Gastrocnemius medialis (tissue), 4 donors: ENCODE results near the gene EIF2S3. TPM values are rescaled to one million over a fixed set of nuclear protein-coding genes. Genes with fewer than 3 reads are reported as not detected.

ENCODE experiments used
- ATAC-seq, 2 donors: fragments of 150-250 bp; one replicate each; pipeline ENCODE4 v1.9.1; 2016
- DNase-seq, 2 donors: peaks; one replicate each; pipeline ENCODE4 v3.0.0-alpha.2; 2019
- H3K27ac ChIP-seq, 4 donors: fragments of 200-600 bp; sonication (generic); 1 replicate in 1 of 4; 2 replicates in 3 of 4; pipeline ENCODE4 v1.5.1; 2016 to 2018; ENCODE audit warnings: mild to moderate bottlenecking in 2 of 4, moderate library complexity in 1 of 4
- H3K27me3 ChIP-seq, 3 donors: fragments of 200-600 bp; sonication (generic) in 2 of 3; 1 replicate in 1 of 3; 2 replicates in 2 of 3; pipeline versions ENCODE4 v1.5.1 to v1.6.0; 2016 to 2019; ENCODE audit warnings: mild to moderate bottlenecking in 1 of 3, moderate library complexity in 1 of 3
- H3K36me3 ChIP-seq, 2 donors: fragments of 200-600 bp; sonication (generic) in 1 of 2; one replicate each; pipeline ENCODE4 v1.5.1; 2017 to 2018
- H3K4me1 ChIP-seq, 2 donors: fragments of 200-600 bp; sonication (generic) in 1 of 2; one replicate each; pipeline ENCODE4 v1.5.1; 2016 to 2017; ENCODE audit warnings: mild to moderate bottlenecking in 2 of 2
- H3K4me3 ChIP-seq, 4 donors: fragments of 200-600 bp; sonication (generic) in 3 of 4; 1 replicate in 1 of 4; 2 replicates in 3 of 4; pipeline ENCODE4 v1.5.1; 2016 to 2019; ENCODE audit warnings: mild to moderate bottlenecking in 2 of 4
- H3K9me3 ChIP-seq, 3 donors: fragments of 200-600 bp; sonication (generic) in 2 of 3; 1 replicate in 1 of 3; 2 replicates in 2 of 3; pipeline ENCODE4 v1.5.1; 2016 to 2019
- CTCF ChIP-seq, 5 experiments: fragments of 450-650 bp in 3 of 5; fragments of 200-600 bp in 2 of 5; sonication (generic) in 2 of 5; IDR thresholded peaks in 4 of 5; conservative IDR thresholded peaks in 1 of 5; 1 replicate in 4 of 5; 2 replicates in 1 of 5; pipeline ENCODE4 v1.5.1; 2016 to 2019; ENCODE audit warnings: antibody characterized with exemption in 5 of 5, mild to moderate bottlenecking in 3 of 5, moderate library complexity in 3 of 5
- POLR2A ChIP-seq, 2 donors: fragments of 450-650 bp; IDR thresholded peaks; one replicate each; pipeline ENCODE4 v1.6.1; 2017; ENCODE audit warnings: antibody characterized with exemption in 2 of 2, mild to moderate bottlenecking in 2 of 2, moderate library complexity in 2 of 2
- in situ Hi-C, 4 donors: fragments of 200-750 bp; cut with MboI; loops; one replicate each; pipeline versions ENCODE4 v1.15.0 to v1.8.0; 2017; ENCODE audit warnings: low sequenced_read_pairs in 4 of 4
- intact Hi-C: fragments of 100-400 bp; cut with DNase I; formaldehyde crosslinking; loops from one replicate; pipeline ENCODE4 v1.15.1; 2023; ENCODE audit warnings: low total_unique reads
- total RNA-seq, 4 donors: library from RNA; depleted of rRNA; stranded (reverse); fragments of >200 nt; gene quantifications; one replicate each; pipeline versions ENCODE4 v1.1.0 to v1.2.3, GENCODE V29; 2016

The EIF2S3 gene
- total RNA-seq, 4 donors from 2014 or later, result 50.8 to 89.1 (median 70.2) TPM

- in situ Hi-C loops (loop anchor here in 1 of 4 donors (25.0 kb wide), 1 partner anchor 102 kb away; the partner anchor contains the start of genes APOO and CXorf58), intact Hi-C loops (no loop called here)
- ATAC-seq, result no peak
- Histone ChIP-seq H3K4me1 (no peaks in the 10 kb centered on the region), H3K27ac (no peak overlapping the region), H3K27me3 (no peaks in the 10 kb centered on the region), H3K36me3 (no peaks in the 10 kb centered on the region), H3K4me3 (no peak overlapping the region), H3K9me3 (no peaks in the 10 kb centered on the region)
- no peak for DNase-seq
- no peak for TF ChIP-seq POLR2A (IDR thresholded peaks at IDR 0.05)
- no peak for TF ChIP-seq CTCF (IDR thresholded peaks at IDR 0.05 in 4 of 5, conservative IDR thresholded peaks at IDR 0.05 in 1 of 5)
These were observed 40.3 kb upstream of the EIF2S3 start for GRCh38 chrX:24014388-24015018.

GRCh38 chrX:24017674-24018073 lies 37.1 kb upstream of the EIF2S3 start:
- Histone ChIP-seq H3K4me1 (peaks cover 0 to 7% of the 10 kb centered on the region in 2 donors), H3K36me3 (no peaks in the 10 kb centered on the region), H3K9me3 (no peaks in the 10 kb centered on the region), H3K4me3 (no peak overlapping the region), H3K27ac (no peak overlapping the region), H3K27me3 (no peaks in the 10 kb centered on the region)
- intact Hi-C loops (no loop called here), in situ Hi-C loops (loop anchor here in 1 of 4 donors (25.0 kb wide), 1 partner anchor 105 kb away; the partner anchor contains the start of genes APOO and CXorf58)
- TF ChIP-seq POLR2A (IDR thresholded peaks at IDR 0.05) (no peak), CTCF (IDR thresholded peaks at IDR 0.05 in 4 of 5, conservative IDR thresholded peaks at IDR 0.05 in 1 of 5) (no peak)
- no peak for ATAC-seq
- no peak for DNase-seq

GRCh38 chrX:24018809-24019208 lies 35.9 kb upstream of the EIF2S3 start:
- DNase-seq, result no peak
- intact Hi-C loops, result no loop called here
- TF ChIP-seq POLR2A (IDR thresholded peaks at IDR 0.05) (no peak), CTCF (IDR thresholded peaks at IDR 0.05 in 4 of 5, conservative IDR thresholded peaks at IDR 0.05 in 1 of 5) (no peak)
- Histone ChIP-seq H3K4me1 (peaks cover 3 to 7% of the 10 kb centered on the region in 2 donors), H3K36me3 (no peaks in the 10 kb centered on the region), H3K9me3 (no peaks in the 10 kb centered on the region), H3K4me3 (no peak overlapping the region), H3K27me3 (no peaks in the 10 kb centered on the region), H3K27ac (no peak overlapping the region)
- no peak for ATAC-seq
- in situ Hi-C loops, result loop anchor here in 1 of 4 donors (25.0 kb wide), 1 partner anchor 107 kb away; the partner anchor contains the start of genes APOO and CXorf58

GRCh38 chrX:24019448-24019847 lies 35.3 kb upstream of the EIF2S3 start:
- no peak for TF ChIP-seq POLR2A (IDR thresholded peaks at IDR 0.05)
- TF ChIP-seq CTCF (IDR thresholded peaks at IDR 0.05 in 4 of 5, conservative IDR thresholded peaks at IDR 0.05 in 1 of 5), result no peak
- in situ Hi-C loops (loop anchor here in 1 of 4 donors (25.0 kb wide), 1 partner anchor 107 kb away; the partner anchor contains the start of genes APOO and CXorf58), intact Hi-C loops (no loop called here)
- H3K4me1 ChIP-seq, result peaks cover 3 to 7% of the 10 kb centered on the region in 2 donors
- no peaks in the 10 kb centered on the region for H3K9me3 ChIP-seq
- no peak overlapping the region for H3K27ac ChIP-seq
- H3K4me3 ChIP-seq, result no peak overlapping the region
- no peak for DNase-seq
- ATAC-seq, result no peak
- H3K27me3 ChIP-seq, result no peaks in the 10 kb centered on the region
- no peaks in the 10 kb centered on the region for H3K36me3 ChIP-seq
